HG03342 (cell line): ENCODE results near the gene DUS1L.
A peak's percentile ranks its signal among the peaks of the same experiment; 100 is the strongest.

Source experiments
- ATAC-seq: cut with Tn5 transposase; IDR thresholded peaks from one replicate; pipeline ENCODE4 v1.9.1; 2021; ENCODE audit warnings: mild to moderate bottlenecking, moderate library complexity; ENCODE audit not compliant: unreplicated experiment

The DUS1L gene

GRCh38 chr17:82029990-82030469 lies 35.6 kb downstream of the DUS1L start:
- no peak for ATAC-seq

DNA sequence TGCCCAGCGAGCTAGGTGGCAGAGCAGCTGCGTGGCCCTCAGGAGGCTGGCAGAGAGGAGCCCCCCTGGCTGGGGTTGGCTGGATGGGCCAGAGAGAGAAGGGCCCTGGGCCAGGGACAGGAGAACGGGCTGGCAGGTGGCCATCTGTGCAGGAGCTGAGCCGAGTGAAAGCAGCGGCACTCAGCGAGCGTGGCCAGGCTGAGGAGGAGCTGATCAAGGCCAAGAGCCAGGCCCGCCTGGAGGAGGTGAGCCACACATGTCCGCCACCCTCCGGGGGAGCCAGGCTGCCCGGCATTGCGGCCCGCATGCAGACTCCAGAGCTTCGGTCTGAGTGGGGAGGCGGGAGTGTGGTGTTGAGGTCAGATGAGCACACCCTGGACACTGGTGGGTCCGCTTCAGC lies 36.2 kb downstream of the DUS1L start:
- ATAC-seq, result no peak

GRCh38 chr17:82028966-82029365 lies 36.6 kb downstream of the DUS1L start:
- no peak for ATAC-seq

DNA sequence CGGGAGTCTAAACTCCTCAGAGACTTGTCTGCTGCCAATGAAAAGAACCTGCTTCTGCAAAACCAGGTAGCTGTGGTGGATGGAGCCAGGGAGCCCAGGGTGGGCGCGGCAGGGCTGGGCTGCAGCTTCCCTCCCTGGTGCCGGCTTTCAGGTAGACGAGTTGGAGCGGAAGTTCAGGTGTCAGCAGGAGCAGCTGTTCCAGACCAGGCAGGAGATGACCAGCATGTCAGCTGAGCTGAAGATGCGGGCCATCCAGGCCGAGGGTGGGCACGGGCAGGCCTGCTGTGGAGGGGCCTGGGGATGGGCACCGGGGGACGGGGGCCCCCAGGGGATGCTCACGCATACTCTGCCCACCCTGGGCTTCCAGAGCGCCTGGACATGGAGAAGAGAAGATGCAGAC lies 37.4 kb downstream of the DUS1L start:
- no peak for ATAC-seq

DNA sequence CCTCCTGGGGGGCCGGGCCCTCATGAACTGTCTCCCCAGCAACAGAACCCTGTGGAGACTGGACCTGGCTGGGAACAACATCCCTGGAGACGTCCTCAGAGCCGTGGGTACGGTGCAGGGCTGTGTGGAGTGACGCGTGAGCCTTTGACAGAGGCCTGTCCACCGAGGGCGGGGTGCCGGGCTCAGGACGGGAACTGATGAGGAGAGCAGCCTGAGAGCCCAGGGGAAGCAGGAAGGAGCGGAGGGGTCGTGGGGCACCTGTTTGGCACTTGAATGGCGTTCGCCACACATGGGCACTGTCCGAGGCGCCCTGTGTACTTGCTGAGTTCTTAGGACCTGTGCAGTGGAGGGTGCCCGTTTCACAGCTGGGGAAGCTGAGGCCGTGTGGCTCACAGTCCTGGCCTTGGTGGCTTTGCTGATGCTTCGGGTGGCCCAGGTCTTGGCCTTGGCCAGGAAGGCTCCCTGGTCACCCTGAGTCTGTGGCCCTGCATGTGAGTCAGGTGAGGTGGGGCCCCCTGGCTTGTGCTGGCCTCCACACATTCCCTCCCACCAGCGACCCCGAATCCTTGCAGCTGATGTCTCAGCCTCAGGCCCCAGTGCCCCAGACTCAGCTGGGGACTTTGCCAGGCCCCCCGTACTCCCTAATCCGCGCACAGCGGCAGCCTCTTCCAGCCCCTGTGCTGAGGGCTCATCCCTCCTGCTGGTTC lies 40.0 kb downstream of the DUS1L start:
- no peak for ATAC-seq

GRCh38 chr17:82024859-82025258 lies 40.7 kb downstream of the DUS1L start:
- ATAC-seq, result no peak

DNA sequence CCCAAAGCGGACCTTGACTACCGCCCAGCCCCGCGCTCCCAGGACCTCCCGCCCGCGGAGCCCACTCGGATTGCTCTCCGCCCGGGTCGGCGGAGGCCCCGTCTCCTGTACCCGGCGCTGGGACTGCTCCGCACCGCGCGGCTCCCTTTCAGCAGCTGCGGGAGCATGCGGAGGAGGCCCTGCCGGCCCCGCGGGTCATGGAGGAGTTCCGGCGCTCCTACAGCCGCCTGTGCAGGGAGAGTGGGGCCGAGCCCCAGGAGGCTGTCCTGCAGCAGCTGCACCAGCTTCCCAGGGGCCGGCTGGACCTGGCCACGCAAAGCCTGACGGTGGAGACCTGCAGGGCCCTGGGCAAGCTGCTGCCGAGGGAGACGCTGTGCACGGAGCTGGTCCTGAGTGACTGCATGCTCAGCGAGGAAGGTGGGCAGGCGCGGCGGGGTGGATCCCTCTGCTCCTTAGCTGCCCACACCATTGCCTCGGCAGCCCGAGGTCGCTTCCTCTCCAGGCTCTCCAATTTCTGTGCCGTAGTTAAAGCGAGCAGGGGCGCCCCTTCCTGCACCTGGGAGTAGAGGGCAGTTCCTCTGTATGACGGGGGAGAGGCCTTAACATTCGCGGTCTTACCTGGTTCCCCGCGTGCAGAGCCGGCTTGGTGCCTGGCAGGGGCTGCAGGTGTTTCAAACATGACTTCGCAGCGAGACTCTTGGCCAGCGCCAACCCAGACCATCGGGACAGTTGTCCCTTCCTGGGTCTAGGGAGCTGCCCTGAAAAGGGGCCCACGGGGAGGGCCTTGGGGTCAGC lies 42.0 kb downstream of the DUS1L start:
- no peak for ATAC-seq

- peak; percentile 77 for ATAC-seq
Observed at GRCh38 chr17:82022981-82023446, 42.6 kb downstream of the DUS1L start, which contains the start of gene LRRC45. Gene LRRC45 (plus strand): TSS chr17:82023305. CDS start chr17:82023644, 339 bp downstream.

GRCh38 chr17:82022310-82022980 lies 43.2 kb downstream of the DUS1L start, which contains the start of gene CENPX:
Gene CENPX (minus strand): TSS chr17:82022878. CDS start chr17:82022861, 17 bp downstream.
- no peak for ATAC-seq

DNA sequence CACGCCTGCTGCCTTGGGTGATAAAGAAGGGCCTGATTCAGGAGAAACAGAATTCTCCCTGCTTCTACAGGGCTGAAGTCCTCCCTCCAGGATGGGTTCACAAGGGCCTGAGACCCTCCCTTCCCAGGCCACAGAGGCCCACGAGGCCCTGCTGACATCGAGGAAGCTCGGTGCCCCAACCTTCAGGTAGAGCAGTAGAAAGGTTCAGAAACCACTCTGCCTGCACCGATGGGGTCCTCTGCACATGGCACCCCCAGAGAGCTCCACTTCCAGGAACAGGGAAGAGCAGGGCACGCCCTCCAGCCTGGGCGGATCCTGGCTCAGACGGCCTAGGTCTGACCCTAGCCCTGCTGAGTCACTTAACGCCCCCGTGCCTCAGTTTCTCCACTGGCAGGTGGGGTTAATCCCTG lies 43.7 kb downstream of the DUS1L start:
- no peak for ATAC-seq

GRCh38 chr17:82021107-82021899 lies 44.3 kb downstream of the DUS1L start:
- ATAC-seq, result no peak

- ATAC-seq, result no peak
Observed at GRCh38 chr17:82020572-82021106, 45.0 kb downstream of the DUS1L start.

DNA sequence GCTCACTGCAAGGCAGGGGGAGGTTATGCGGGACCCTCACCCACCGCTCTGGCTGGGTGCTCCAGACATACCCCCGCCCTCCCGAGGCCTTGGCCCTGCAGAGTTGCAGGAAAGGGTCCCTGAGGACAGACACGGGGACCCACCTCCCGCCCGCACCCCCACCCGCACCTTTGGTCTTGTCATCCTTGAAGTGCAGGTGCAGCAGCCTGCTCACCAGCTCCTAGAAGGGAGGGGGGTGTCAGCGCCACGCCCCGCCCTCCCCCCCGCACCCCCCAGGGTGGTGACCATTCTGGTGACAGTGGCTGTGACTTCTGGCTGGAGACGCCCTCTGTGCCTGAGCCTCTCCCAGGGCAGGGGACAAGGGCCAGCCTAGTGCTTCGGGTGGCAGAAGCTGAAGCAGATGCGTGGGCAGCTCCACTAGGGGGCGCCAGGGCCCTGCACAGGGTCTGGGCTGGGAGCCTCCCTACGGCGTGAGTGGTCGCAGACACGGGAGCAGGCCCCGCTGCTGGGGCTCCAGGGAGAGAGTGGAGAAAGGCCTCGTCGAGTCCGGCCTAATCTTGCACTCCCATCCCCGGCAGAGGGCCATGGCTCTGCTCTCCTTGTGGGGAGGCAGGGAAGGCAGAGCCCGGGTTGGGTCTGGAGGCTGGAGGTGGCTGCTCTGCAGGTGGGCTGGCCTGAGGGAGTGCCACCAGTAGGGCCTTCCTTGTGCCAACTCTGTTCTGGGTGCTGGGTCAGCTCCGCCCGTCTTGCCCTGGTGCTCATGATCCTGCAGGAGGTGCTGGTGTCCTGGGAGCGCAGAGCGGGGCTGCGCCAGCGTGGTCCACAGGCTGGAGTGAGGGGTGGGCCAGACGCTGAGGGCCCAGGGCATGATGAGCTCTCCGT lies 45.7 kb downstream of the DUS1L start:
- ATAC-seq, result no peak

DNA sequence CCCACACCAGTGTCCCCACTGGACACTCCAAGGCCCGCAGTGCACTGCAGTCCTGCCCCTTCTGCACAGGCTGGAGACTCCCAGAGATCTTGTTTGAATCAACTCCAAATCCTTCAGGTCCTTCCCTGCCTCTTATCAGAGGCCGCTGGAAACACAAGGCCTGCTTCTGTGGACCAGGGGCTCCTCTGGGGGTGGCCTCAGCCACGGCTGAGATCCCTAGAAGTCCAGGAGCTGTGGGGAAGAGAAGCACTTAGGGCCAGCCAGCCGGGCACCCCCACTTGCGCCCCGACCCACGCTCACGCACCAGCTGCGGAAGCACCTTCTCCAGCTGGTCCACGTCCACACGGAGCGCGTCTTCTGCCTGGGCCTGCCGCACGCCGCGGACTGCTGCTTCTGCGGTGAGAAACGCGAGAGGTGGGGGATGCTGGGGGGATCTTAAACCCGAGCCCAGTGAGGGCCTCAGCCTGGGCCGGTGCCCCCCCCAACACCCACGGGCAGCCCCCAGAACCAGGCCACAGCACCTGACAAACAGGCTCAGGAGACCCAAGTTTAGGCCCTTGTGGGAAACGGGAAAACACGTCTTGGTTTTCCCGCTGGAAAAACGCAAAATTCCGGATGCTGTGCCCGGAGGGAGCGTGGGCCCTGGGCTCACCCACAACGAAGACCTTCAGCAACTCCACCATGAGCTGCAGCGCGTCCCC lies 46.5 kb downstream of the DUS1L start:
- ATAC-seq, result no peak

GRCh38 chr17:82018152-82018988 lies 47.2 kb downstream of the DUS1L start:
- ATAC-seq, result no peak

- ATAC-seq, result no peak
Observed at GRCh38 chr17:82017612-82018151, 47.9 kb downstream of the DUS1L start.

GRCh38 chr17:82016875-82017459 lies 48.6 kb downstream of the DUS1L start:
- ATAC-seq, result no peak
